Muscle of arm (tissue), 12 donors: Measurements from ENCODE around the gene EXOC7. TPM values are rescaled to one million over a fixed set of nuclear protein-coding genes. Genes with fewer than 3 reads are reported as not detected.

Experiments used
- DNase-seq: peaks from one replicate; pipeline ENCODE4 v3.0.0-alpha.2; 2013
- polyA plus RNA-seq, 12 donors: library from polyadenylated mRNA; unstranded; fragments of 120-200 nt; gene quantifications; one replicate each; pipeline ENCODE4 v1.2.1, GENCODE V29; 2013; ENCODE audit not compliant: insufficient read length in 12 of 12

EXOC7 gene
- polyA plus RNA-seq, 12 donors = 56.3 to 120 (median 90.6) TPM

DNA sequence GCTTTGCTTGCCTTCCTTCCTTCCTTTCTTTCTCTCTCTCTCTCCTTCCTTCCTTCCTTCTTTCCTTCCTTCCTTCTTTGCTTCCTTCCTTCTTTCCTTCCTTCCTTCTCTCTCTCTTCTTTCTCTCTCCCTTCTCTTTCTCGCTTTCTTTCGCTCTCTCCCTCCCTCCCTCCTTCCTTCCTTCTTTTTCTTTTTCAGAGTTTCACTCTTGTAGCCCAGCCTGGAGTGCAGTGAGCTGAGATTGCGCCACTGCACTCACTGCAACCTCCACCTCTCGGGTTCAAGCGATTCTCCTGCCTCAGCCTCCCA is 19.6 kb upstream of the EXOC7 start:
- DNase-seq = no peak

DNA sequence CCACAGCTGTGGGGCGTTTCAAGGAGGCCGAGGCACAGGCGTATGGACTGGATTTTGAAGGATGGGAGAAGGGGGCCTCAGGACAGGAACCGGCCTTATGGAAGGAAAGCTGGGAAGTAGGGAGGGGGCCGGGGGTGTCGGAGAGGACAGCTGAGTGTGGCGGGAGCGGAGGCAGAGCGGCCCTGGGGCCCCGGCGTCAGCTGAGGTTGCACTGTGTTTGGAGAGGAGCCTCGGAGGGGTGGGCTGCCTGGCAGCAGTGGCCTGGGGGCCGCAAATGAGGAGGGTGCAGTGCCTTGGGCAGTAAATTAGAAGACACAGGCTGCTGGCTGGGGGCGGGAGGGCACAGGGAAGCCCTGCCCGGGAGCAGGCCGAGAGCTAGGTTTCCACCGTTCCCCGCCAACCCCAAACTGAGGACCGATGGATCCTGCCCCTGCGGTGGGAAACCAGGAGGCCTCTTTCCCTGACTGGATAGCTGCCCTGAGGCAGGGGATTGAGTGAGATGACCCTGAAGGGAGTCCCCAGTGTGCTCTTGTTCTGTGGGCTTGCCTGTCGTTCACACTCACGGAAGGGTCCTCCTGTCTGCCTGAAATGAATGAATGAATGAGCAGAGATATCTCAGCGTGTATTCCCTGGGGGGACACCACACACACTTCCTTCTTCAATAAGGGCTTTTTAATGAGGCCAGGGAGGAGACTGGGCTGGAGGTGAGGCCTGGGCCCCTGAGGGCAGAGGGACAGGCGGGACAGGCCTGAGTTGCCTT is 19.0 kb upstream of the EXOC7 start:
- peak; percentile 35 for DNase-seq

DNA sequence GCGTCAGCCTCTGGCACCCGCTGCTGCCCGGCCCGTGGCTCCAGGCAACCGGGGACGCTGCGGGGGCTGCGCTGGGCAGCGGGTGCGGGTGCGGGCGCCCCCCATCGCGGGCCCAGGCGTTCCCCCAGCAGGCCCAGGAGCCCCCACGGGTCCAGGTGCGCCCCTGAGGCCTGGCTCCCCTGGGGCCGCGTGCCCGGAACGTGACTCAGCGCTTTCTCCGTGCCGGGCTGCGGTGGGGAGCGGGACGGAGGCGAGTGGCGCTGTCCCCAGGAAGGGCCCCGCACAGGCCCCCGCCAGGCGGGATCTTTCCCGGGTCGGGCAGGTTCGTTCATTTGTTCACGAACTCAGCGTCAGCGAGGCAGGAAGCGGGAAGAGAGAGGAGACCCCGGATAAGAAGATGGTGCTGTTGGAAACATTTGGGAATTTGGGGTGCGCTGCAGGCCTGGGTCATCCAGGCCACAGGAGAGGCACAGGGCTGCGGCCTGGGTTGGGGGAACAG is 18.4 kb upstream of the EXOC7 start:
- no peak for DNase-seq

DNA sequence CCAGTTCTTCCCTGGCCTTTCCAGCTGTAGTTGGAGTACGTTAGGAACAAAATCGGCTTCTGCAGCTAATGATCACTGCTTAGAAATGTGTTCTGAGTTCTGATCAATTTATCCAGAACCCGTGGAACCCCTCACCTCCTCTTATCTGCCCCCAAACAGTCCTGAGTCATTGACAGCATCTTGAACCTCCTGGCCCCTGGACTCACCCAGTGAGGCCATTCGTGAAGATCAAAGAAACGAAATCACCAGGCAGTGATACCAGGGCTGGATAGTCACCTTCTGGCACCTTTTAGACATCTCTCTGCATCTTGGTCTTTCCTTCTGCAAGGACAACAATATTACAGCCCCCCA is 17.0 kb upstream of the EXOC7 start:
- no peak for DNase-seq

GRCh38 chr17:76119409-76120371 is 16.1 kb upstream of the EXOC7 start:
- DNase-seq = no peak

GRCh38 chr17:76115138-76115754 is 11.7 kb upstream of the EXOC7 start:
- DNase-seq = no peak

DNA sequence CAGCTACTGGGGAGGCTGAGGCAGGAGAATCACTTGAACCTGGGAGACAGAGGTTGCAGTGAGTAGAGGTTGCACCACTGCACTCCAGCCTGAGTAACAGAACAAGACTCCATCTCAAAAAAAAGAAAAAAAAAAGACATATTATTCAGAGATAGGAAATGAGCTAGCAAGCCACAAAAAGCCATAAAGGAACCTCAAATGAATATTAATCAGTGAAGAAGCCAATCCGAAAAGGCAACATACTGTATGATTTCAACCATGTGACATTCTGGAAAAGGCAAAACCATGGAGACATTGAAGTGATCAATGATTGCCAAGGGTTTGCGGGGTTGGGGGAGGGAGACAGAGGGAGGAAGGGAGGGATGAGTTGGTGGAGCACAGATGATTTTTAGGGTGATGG is 8.4 kb upstream of the EXOC7 start:
- DNase-seq = no peak

DNA sequence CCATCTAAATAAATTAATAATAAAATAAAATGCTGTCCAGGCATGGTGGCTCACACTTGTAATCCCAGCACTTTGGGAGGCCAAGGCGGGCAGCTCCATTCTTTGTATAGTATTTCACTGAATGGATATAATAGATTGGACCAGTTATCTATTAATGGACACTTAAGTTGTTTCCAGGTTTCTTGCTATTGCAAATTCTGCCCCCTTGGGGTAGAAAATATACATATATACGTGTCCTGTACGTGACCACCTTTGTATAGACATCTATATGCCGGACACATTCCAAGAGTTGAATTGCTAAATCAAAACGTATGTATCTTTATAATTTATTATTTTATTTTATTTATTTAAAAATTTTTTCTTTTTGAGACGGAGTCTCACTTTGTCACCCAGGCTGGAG is 3.9 kb upstream of the EXOC7 start:
- no peak for DNase-seq

GRCh38 chr17:76106703-76107102 is 3.1 kb upstream of the EXOC7 start:
- no peak for DNase-seq

DNA sequence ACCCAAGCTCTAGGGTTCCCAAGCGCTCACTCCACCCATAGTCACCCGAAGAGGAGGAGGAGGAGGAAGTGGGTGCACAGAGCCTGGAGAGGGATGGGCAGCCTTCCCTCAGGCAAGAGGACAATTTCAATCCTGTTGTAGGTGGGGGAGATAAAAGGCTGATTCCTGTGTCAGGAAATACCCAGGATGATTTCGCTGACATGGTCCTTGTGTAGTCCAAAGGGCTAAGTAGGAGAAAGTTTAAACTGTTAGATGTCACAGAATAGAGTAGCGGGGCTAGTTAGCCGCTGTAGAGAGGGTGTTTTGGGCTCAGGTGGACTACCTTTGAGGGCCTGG is 1.3 kb upstream of the EXOC7 start:
- no peak for DNase-seq

DNA sequence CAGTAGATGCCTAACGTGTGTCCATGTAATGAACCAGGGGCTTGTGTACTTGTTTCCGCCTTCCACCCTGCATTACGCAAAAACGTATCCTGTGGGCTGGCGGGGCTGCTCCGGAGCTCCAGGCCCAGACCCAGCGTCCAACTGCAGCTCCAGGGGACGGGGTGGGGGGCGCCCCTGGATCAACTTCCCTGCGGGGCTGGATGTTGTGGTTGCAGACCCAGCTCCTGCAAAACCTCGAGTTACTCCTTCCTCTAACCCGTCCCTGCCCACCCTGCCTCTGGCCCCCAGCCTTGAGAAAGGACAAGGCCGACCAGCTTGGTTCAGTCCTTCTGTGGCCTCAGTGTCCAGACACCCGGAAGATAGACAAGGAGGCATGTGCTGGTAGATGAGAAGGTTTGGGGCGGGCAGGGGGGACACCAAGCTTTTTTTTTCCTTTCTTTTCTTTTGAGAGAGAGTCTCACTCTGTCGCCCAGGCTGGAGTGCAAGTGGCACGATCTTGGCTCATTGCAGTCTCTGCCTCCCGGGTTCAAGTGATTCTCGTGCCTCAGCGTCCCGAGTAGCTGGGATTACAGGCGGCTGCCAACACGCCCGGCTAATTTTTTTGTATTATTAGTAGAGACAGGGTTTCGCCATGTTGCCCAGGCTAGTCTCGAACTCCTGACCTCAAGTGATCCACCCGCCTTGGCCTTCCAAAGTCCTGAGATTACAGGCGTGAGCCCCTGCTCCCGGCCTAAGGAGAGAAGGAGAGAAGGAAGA is 731 bp upstream of the EXOC7 start:
- no peak for DNase-seq

DNA sequence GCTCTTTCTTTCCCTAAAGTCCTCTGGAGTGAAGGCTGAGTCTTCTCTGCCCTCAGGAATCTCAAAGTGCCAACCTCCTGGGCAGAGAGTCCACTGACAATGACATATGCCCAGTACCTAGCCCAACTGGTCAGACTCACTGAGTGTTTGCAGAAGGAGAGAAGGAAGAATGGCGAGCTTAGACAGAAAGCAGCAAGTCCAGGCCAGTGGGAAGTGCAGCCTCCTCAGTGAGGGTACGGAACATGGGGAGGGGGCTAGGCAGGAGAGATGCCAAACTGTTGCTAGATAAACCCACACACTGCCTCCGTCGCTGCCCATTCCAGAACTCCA is 678 bp downstream of the EXOC7 start:
- no peak for DNase-seq

GRCh38 chr17:76097716-76098295 is 5.8 kb downstream of the EXOC7 start:
- DNase-seq = no peak

DNA sequence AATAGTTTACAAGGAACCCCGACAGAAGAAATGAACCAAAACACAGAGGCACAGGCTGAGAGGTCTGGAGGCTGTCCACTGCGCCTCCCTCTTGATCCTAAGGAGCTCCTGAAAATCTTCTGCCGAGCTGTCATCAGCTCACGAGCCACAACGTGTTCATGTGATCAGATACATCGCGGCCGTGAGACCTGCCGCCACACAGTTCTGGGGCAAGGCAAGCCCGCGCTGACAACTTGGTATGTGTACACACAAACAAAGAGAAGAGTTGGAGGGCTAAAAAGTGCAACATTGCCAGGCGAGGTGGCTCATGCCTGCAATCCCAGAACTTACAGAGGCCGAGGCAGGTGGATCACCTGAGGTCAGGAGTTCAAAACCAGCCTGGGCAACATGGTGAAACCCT is 7.6 kb downstream of the EXOC7 start:
- DNase-seq = no peak

GRCh38 chr17:76094046-76094445 is 9.5 kb downstream of the EXOC7 start:
- DNase-seq = no peak

- DNase-seq = no peak
Observed at GRCh38 chr17:76092526-76093413, 10.8 kb downstream of the EXOC7 start.

- no peak for DNase-seq
Observed at GRCh38 chr17:76091526-76092286, 11.9 kb downstream of the EXOC7 start.

DNA sequence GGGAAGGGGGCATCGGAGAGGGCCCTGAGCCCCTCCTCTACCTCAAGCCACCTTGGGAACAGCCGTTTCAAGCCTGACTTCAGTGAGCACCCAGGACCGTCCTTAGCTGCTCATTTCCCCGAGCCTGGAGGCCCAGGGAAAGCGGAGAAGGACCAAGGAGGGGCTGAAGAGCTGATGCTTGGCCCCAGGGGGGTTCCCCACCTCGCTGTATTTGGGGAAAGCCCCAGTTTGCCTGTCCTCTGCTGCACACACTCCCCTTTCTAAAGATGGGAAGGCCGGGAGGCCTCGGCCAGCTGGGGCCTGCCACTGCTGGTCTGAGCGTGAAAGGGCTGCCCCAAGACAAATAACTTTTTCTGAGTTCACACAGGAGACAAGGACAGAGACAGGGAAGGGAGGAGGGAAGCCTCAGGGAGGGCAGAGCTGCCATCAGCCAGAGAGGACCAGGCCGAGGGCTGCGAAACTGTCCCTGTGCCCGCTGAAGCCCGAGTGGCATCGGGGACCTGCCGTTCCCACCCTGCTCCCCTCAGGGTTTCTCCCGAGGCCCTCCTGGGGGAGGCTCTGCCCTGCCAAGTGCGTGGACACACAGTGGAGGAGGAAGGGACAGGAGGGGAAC is 13.0 kb downstream of the EXOC7 start:
- DNase-seq = no peak

- no peak for DNase-seq
Observed at GRCh38 chr17:76089680-76090516, 13.7 kb downstream of the EXOC7 start.
